NCI-H1694 treated with DMSO at 0.1 percent for 48 hours (cell line): Measurements from ENCODE around the gene RAB1A.

Experiments
- DNase-seq: peaks from one replicate; lab custom pipeline; 2025; lab: John Stamatoyannopoulos, UW

RAB1A gene

DNA sequence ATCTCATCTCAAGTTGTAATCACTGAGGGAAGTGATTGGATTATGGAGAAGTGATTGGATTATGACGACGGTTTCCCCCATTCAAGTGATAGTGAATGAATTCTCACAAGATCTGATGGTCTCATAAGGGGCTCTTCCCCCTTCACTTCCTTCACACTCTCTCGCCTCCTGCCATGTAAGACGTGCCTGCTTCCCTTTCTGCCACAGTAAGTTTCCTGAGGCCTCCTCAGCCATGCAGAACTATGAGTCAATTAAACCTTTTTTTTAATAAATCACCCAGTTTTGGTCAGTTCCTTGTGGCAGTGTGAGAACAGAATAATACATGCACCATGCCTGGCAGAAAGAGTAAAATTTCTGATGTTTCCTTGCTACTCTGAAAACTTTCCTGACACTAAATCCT is 37.1 kb downstream of the RAB1A start:
- no peak for DNase-seq

DNA sequence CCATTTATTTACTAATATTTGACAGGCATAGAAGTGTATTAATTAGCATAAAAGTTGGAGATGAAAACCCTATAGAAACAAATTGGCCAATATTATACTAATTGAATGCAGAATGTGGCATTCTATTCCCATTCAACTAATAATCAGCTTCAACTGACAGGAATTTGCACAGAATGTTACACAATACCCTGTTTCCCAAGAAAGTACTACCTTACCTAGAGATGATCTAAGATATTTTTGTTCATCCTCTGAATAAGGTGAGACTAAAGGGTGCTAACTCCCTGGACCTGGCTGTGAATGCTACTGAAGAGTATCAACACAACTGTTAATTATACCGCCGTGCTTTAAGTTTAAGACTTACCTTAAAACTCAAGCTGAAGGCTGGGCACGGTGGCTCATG is 44.8 kb downstream of the RAB1A start:
- DNase-seq = no peak

DNA sequence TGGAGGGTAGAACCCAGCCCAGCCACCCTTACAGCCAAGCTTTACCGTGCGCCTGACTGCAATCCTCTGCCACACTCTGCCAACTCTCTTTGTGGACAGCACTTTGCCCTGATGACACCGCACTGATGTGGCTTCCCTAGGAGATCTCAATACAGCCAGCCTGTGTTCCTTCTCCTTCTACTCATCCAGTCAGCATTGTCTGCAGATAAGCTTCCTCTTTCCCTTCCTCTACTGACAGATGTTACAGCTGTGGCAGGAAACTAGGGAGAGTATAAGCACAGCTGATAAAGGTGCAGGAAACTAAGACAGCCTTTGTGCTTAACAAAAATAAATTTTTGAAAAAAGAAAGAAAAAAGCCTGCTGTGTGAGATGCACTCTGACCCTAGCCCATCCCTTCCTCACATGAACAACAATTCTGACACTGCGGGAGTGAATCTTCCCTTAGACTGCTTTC is 48.6 kb downstream of the RAB1A start:
- DNase-seq = no peak

DNA sequence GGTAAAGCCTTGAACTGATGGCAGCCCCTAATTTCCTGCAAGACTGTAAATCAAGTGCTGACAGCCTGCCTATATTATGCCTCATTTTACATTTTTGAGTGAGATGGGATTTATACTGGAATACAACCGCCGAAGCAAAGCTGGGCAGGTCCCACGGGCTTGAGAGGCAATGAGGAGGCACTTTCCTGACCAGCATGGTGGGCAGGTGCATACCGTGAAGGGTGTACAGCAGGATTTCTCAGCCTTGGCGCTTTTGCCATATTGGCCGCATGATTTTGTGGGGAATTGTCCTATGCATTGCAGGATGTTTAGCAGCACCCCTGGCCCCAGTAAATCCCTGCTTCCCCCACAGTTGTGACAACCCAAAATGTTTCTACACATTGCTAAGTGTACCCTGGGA is 50.9 kb downstream of the RAB1A start:
- no peak for DNase-seq

DNA sequence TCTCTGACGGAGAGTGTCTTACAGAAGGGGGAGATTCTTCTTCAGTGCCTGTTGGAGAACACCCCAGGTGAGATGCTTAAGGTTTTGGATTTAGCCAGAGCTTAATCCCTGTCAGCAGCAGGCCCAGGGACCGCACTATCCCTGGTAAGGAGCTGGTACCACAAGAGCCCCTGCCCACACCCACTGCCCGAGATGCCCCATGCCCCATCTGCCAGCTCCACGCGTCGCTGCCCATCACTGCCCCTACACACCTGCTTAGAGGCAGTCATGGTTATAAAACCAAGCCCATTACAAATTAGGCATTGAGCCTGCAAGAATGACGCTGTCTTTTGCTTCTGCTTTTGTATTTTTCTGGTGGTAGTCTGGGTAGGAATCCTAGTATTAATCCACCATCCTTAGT is 52.0 kb downstream of the RAB1A start:
- no peak for DNase-seq

DNA sequence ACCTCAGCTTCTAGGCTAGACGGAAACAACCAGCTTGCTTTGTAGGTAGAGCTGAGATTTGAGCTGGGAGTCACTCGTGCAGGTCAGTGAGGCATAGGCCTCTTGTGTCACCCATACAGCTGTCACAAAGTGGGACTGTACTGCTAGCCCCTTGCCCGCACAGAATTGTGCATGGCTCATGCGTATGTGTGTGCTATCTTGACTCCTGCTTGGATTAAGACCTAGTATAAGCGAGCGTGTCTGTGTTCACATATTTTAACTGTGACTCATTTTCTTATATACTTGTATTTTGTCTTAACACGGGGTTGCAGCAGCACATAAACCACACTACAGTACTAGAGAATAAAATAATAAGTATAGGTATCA is 53.6 kb downstream of the RAB1A start:
- no peak for DNase-seq

DNA sequence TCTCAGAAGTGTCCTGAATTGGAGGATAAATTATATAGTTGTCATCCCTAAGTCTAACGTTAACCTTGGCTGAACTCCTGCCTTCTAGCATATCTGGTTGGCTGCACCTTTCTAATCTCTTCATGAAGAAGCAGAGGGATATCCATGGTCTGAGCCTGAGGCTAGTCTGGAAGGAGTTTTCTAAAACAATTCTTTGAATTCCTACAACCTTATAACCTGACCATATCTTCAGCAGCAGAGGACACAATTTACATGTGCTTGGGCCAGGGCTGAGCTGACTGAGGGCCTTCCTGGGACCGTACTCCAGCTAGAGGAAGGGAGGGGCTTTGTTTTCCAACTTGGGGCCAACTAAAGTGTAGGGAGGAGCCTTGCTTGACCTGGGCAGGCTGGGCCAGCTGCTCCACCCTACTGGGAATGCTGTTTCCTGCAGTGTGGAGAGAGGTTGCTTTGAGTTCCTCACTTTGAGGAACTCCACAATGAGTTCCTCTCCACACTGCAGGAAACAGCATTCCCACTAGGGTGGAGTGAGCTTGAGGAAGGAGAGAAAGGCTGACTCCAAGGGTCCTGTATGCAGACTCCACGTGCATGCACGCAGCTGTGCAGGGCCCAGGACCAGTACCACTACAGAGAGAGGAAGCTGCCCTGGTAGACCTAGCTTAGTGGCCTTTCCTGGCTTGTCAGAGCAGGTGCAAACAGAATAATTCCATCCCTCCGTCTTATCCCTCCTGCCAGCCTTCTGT is 54.1 kb downstream of the RAB1A start:
- no peak for DNase-seq

DNA sequence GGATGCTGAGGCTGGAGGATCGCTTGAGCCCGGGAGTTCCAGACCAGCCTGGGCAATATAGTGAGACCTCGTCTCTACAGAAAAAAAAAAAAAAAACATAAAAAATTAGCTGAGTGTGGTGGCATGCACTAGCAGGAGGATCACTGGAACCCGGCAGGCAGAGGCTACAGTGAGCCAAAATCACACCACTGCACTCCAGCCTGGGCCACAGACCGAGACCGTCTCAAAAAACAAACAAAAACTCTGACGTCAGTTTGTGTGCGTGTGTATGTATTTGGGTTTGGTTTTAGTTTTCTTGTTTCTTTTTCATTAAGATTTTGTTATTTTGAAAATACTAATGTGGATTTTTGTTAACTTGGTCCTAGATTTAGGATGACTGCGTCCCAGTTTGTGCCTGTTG is 54.7 kb downstream of the RAB1A start:
- no peak for DNase-seq

DNA sequence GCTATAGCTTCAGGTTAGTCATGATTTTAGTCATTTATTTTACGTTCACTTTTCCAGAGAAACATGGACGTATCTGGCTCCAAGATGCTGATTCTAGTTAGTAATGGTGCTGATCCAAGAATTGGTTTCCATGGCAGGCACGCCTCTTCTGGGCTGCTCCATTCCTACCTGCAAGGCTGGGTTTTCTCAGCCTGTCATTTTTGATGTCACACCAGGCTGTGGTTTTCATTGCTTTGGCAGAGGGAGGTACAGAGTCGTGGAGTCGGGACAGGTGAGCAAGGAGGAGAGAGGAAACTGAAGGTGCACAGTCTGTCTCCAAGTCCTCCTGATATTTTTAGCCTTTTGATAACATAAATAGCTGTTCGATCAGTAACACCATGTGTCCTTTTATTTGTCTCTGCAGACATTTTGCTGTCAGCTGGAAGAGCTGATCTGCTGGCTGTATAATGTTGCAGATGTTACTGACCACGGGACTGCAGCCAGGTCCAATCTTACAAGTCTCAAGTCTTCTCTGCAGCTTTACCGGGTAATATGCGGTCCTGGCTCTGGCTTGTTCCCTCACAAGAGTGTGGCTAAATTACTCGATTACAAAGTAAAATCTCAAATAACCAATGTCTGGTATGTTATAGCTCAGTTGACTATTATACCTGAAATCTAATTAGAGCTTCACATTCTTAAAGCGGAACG is 55.9 kb downstream of the RAB1A start:
- no peak for DNase-seq

DNA sequence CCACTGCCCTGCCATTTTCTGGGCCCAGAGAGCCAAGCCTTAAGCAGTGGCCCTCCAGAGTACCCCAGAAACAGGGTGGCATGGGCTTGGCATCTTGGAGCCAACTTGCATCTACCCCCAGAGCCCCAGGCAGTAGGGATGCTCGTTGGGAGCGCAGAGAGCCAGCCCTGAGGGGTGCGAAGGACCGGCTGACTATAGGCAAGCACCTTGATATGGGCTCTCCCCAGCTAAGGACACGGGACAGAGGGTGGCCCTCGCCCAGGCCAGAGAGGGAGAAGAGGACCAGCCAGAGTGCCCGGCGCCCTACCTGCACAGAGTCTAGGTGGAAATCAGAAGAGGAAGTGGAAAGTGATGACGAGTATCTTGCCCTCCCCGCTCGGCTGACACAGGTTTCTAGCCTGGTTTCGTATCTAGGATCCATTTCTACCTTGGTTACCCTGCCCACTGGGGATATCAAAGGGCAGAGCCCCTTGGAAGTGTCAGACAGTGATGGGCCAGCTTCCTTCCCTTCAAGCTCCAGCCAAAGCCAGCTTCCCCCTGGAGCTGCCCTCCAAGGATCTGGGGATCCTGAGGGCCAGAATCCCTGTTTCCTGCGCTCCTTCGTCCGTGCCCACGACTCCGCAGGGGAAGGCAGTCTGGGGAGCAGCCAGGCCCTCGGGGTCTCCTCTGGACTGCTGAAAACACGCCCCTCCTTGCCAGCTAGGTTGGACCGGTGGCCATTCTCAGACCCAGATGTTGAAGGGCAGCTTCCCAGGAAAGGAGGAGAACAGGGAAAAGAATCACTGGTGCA is 57.5 kb downstream of the RAB1A start:
- no peak for DNase-seq

DNA sequence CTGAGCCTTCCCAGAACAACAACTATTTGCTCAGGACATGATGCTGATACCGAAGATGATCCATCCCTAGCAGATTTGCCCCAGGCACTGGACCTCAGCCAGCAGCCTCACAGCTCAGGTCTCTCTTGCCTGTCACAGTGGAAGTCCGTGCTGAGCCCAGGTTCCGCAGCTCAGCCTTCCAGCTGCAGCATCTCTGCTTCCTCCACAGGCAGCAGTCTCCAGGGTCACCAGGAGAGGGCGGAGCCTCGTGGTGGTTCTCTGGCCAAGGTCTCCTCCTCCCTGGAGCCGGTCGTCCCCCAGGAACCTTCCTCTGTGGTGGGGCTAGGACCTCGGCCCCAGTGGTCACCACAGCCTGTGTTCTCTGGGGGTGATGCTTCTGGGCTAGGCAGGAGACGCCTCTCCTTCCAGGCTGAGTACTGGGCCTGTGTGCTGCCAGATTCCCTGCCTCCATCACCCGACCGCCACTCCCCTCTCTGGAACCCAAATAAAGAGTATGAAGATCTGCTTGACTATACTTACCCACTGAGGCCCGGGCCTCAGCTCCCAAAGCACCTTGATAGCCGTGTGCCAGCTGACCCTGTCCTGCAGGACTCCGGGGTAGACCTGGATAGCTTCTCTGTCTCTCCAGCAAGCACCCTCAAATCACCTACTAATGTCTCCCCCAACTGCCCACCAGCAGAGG is 58.3 kb downstream of the RAB1A start:
- DNase-seq = no peak

DNA sequence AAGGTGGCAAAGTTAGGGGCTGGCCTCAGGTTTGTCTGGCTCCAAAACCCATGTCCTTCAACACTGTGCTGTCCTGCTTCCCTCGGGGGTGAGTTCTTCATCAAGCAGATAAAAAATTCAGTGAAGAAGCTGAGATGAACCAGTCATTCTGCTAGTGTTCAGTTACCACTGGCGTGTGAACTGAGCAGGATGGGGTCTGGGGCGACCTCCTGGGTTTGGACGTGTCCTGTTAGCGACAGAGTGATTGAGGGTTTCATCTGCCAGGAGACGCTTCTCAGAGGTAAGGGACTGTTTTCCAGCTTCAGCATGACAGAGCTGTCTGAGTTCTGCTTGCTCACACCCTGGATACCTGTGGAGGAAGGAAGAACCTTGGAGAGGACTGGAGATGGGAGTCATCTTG is 59.0 kb downstream of the RAB1A start:
- no peak for DNase-seq

DNA sequence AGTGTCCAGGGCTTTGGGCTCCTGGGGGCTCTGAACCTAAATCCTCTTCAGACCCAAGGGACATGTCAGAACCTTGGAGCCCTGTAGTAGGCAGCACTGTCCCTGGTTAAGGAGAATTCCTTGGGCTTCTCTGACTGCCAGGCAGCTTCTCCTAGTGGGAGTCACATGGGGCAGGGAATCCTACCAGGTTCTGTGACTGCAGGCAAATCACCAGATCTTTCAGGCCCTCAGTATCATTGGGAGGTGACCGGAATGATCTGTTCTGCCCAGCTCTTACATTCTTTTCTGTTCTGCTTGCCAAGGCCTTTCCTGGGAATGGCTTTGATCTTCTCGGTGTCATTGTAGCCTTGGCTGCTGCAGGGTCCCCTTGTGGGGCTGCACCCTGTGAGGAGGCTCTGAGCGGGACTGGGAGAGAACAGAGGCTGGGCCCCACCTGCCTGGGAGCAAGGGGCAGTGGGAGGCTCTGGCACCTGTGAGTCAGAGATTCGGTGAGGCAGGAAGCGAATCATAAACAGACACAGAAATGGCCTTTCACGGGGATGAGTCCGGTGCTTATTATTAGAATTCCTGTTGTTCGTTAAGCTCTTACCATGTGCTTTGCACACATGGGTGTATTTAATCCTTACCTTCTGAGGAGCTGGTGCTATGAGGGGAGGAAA is 59.6 kb downstream of the RAB1A start:
- no peak for DNase-seq

DNA sequence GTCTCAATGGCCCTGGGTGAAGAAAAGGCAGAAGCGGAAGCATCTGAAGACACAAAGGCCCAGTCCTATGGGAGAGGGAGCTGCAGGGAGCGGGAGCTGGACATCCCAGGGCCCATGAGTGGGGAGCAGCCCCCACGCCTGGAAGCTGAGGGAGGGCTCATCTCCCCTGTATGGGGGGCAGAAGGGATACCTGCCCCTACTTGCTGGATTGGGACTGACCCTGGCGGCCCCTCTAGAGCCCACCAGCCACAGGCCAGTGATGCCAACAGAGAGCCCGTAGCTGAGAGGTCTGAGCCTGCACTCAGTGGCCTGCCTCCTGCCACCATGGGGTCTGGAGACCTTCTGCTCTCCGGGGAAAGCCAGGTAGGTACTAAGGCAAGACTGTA is 60.5 kb downstream of the RAB1A start:
- DNase-seq = no peak

DNA sequence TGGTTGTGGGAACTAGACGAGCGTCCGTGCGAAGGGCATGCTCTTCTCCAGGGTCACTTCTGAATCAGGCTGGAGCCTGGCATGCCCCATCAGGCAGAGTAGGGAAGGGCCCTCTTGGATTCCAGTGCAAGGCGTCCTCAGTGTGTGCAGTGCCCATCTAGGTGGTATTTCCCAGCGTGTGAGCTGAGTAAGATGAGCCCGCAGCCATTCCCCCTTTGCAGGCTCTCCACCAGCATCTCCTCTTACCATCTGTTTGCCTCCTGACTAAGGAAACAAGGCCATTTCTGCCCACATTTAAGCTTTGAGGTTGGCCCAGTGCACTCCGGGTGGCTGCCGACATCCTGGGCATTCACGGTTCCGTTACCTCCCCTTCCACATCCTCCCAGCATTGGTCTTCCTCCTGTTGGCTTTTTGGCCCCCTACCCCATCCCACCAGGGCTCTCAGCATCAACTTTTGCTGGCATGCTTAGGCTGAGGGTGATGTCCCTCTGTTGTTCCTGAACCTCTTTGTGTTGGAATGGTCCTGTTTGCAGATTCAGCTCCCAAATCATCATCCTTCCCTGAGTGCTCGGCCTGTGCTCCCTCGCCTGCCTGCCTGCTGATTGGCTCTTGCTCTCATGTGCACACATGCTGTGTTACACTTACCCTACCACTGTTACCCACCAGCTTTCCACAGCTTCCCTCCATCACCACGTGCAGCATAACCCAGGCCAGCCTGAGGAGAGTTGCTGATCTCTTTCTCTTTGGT is 61.9 kb downstream of the RAB1A start:
- DNase-seq = no peak

DNA sequence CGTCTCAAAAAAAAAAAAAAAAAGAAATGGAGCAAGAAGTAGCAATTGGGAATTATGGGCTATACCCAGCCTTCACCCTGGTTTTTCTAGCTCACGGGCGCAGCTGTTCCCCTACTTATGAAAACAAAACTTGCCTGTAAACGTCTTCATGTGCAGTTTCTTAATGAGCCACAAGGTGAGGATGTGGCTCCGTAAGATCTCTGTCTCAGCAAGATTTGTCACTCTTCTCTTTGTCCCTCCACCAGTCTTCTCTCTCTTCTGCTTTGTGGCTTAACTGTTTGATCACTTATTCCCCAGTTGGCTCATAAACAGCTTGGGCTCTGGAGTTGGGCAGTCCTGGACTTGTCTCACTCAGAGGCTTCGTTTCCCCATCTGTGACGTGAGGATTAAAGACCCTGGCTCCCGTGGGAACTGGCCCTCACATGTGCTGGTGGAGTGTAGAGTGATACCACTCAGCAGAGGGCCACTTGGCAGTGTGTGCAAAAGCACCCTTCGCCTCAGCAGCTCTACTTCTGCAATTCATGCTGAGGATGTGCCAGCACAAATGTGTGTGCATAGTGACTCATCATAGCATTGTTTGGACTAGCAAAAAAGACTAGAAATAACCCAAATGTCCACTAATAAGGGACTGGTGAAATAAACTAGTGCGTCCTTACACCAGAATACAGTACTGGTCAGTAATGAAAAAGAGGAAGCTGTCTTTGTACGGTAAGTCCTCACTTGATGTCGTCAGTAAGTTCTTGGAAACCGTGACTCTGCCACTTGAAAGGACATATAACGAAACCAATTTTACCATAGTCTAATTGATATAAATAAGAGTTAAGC is 65.0 kb downstream of the RAB1A start:
- DNase-seq = peak; percentile 88

DNA sequence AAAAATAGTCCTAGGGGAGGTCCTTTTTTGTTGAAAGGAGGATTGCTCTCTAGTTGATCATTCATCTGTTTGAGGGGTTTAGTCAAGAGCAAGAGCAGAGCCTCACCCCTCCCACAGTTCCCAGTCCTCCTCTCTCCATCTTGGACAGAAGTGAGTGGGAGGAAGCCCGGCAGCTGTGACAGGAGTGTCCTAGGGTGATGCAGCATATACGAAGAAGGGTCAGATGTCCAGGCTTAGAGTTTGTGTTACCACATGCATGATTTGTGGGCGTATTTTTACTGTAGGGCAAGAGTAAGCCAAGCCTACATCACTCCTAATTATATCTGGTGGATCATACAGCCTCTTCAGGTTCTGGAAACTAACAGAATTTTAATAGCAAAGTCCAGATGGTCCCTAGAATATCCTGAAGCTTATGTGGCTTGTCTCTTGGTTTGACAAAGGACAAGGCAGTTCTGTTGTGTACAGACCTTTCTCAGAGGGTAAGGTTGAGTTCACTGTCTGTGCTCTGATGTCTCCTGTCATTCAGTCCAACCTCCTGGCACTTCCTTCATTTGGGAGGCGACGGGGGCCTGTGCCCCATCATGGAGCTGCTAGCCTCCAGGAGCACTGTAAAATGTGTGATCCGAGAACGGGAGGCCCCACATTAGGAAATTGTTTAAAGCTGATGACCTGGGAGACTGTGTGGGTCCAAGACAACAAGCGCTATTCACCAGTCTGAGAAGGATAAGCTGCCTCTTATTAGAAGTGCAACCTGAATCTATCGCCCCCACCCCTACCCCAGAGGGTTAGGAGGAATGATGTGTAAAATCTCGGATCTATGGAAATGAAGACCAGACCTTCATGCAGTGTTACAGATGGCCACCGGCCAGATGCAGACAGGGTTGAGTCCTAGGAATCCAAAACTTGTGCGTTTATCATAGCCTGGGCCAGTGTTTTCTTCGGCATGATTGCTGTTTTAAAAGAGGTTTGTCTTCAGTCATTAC is 66.8 kb downstream of the RAB1A start:
- DNase-seq = no peak

DNA sequence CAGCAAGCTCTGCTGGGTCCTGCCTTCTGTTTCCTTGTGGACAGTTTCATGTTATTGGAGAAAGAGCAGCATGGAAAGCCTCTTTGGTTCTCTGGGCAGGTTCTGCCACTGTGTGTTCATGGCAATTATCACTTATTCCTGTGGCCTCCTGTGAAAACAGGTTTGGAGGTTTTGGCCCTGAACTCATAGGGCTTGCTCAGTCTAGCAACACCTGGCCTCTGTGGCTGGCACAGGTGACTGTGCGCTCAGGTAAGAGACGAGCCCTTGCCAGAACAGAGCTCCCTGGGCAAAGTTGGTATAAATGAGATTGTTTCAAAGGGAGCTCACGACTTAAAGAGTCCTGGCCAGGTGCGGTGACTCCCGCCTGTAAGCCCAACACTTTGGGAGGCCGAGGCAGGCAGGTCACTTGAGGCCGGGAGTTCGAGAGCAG is 68.0 kb downstream of the RAB1A start:
- DNase-seq = no peak
